ENCODE measurements around the gene CFAP74.

- TF ChIP-seq REST (IDR thresholded peaks at IDR 0.05; ENCODE audit: borderline replicate concordance) (no peak), CTCF (IDR thresholded peaks at IDR 0.05; ENCODE audit: poor library complexity, severe bottlenecking) (no peak)
These were observed 78.7 kb downstream of the CFAP74 start for GRCh38 chr1:1924849-1925248.

All from neural cell (in vitro differentiated cells).